Thoracic aorta (tissue), 2 donors: ENCODE results near the gene METTL22. TPM values are rescaled to one million over a fixed set of nuclear protein-coding genes. Genes with fewer than 3 reads are reported as not detected.
A peak's percentile ranks its signal among the peaks of the same experiment; 100 is the strongest.

Experiments
- ATAC-seq: fragments of 150-250 bp; one replicate; pipeline ENCODE4 v1.8.0; 2017; ENCODE audit warnings: low read depth; ENCODE audit not compliant: insufficient number of reproducible peaks, low FRiP score
- DNase-seq: peaks from one replicate; pipeline ENCODE4 v3.0.0-alpha.2; 2020; ENCODE audit warnings: low spot score
- H3K27ac ChIP-seq, 2 donors: fragments of 200-600 bp; sonication (generic); 1 replicate in 1 of 2; 2 replicates in 1 of 2; pipeline ENCODE4 v1.5.1; 2016; ENCODE audit warnings: mild to moderate bottlenecking in 2 of 2, moderate library complexity in 2 of 2
- H3K27me3 ChIP-seq: fragments of 200-600 bp; sonication (generic); replicated peaks from 2 replicates; pipeline ENCODE4 v1.6.0; 2016; ENCODE audit warnings: mild to moderate bottlenecking; ENCODE audit not compliant: insufficient read depth
- H3K36me3 ChIP-seq: fragments of 200-600 bp; sonication (generic); one replicate; pipeline ENCODE4 v1.5.1; 2016
- H3K4me1 ChIP-seq, 2 donors: fragments of 200-600 bp; sonication (generic); 1 replicate in 1 of 2; 2 replicates in 1 of 2; pipeline versions ENCODE4 v1.5.1 to v1.6.0; 2016; ENCODE audit warnings: low read depth in 2 of 2, mild to moderate bottlenecking in 1 of 2; ENCODE audit not compliant: control insufficient read depth in 1 of 2
- H3K4me3 ChIP-seq: fragments of 200-600 bp; sonication (generic); 2 replicates; pipeline ENCODE4 v1.5.1; 2016; ENCODE audit warnings: mild to moderate bottlenecking
- H3K9me3 ChIP-seq: fragments of 200-600 bp; sonication (generic); 2 replicates; pipeline ENCODE4 v1.5.1; 2016
- CTCF ChIP-seq: fragments of 200-600 bp; sonication (generic); IDR thresholded peaks from one replicate; pipeline ENCODE4 v1.5.1; 2019; ENCODE audit warnings: antibody characterized with exemption
- total RNA-seq, 2 donors: library from RNA; depleted of rRNA; stranded (reverse); fragments of >200 nt; gene quantifications; one replicate each; pipeline versions ENCODE4 v1.1.0 to v1.2.3, GENCODE V29; 2016

METTL22 gene
- total RNA-seq, 2 donors from 2014 or later, result 19.6 to 34.6 TPM

GRCh38 chr16:8675183-8676159 lies 54.0 kb downstream of the METTL22 start:
- peak overlapping the region; percentile 98 for H3K4me3 ChIP-seq
- H3K9me3 ChIP-seq, result no peaks in the 10 kb centered on the region
- no peaks in the 10 kb centered on the region for H3K27me3 ChIP-seq
- peaks cover 5 to 12% of the 10 kb centered on the region in 2 donors for H3K4me1 ChIP-seq
- ATAC-seq (no peak), DNase-seq (no peak)
- TF ChIP-seq CTCF, result no peak
- no peaks in the 10 kb centered on the region for H3K36me3 ChIP-seq
- no peak overlapping the region for H3K27ac ChIP-seq

- TF ChIP-seq CTCF, result no peak
- no peak overlapping the region for H3K4me3 ChIP-seq
Observed at GRCh38 chr16:8676160-8676547, 54.7 kb downstream of the METTL22 start.

GRCh38 chr16:8676737-8677375 lies 55.4 kb downstream of the METTL22 start:
- no peak for TF ChIP-seq CTCF
- no peaks in the 10 kb centered on the region for H3K36me3 ChIP-seq
- ATAC-seq, result no peak

More at GRCh38 chr16:8676160-8676547, 54.7 kb downstream of the METTL22 start:
- H3K4me1 ChIP-seq, result peaks cover 5 to 12% of the 10 kb centered on the region in 2 donors
- no peak for DNase-seq
- H3K36me3 ChIP-seq, result no peaks in the 10 kb centered on the region
- no peak overlapping the region for H3K27ac ChIP-seq
- H3K27me3 ChIP-seq, result no peaks in the 10 kb centered on the region
- ATAC-seq, result no peak
- H3K9me3 ChIP-seq, result no peaks in the 10 kb centered on the region

GRCh38 chr16:8677481-8677880 lies 56.0 kb downstream of the METTL22 start:
- Histone ChIP-seq H3K9me3 (no peaks in the 10 kb centered on the region), H3K4me3 (no peak overlapping the region), H3K36me3 (no peaks in the 10 kb centered on the region), H3K27ac (no peak overlapping the region), H3K4me1 (peaks cover 5 to 12% of the 10 kb centered on the region in 2 donors), H3K27me3 (no peaks in the 10 kb centered on the region)
- ATAC-seq, result no peak
- no peak for DNase-seq
- TF ChIP-seq CTCF, result no peak

More at GRCh38 chr16:8676737-8677375, 55.4 kb downstream of the METTL22 start:
- no peak for DNase-seq
- Histone ChIP-seq H3K27ac (no peak overlapping the region), H3K9me3 (no peaks in the 10 kb centered on the region), H3K4me1 (peaks cover 5 to 12% of the 10 kb centered on the region in 2 donors), H3K27me3 (no peaks in the 10 kb centered on the region), H3K4me3 (no peak overlapping the region)
